ENCODE results near the gene PDE4B. TPM values are rescaled to one million over a fixed set of nuclear protein-coding genes. Genes with fewer than 3 reads are reported as not detected.

PDE4B gene
- total RNA-seq, 1 donor from 2014 or later: 0.29 TPM

GRCh38 chr1:65769636-65770035, 23.1 kb upstream of the PDE4B start:
- no peak overlapping the region for H3K4me3 Mint-ChIP-seq (ENCODE audit: low read depth)

GRCh38 chr1:65772607-65773006, 20.1 kb upstream of the PDE4B start:
- Mint-ChIP-seq H3K9me3 (ENCODE audit: low read depth) (peaks cover 1% of the 10 kb centered on the region), H3K27ac (no peak overlapping the region), H3K4me1 (ENCODE audit: low read depth) (no peaks in the 10 kb centered on the region), H3K4me3 (ENCODE audit: low read depth) (no peak overlapping the region), H3K36me3 (ENCODE audit: insufficient read depth) (no peaks in the 10 kb centered on the region), H3K27me3 (peaks cover 8% of the 10 kb centered on the region)
- TF ChIP-seq CTCF (IDR thresholded peaks at IDR 0.05; ENCODE audit: unreplicated experiment): no peak
- DNase-seq (ENCODE audit: low spot score, unreplicated experiment): no peak

More at GRCh38 chr1:65769636-65770035, 23.1 kb upstream of the PDE4B start:
- no peak for TF ChIP-seq CTCF (IDR thresholded peaks at IDR 0.05; ENCODE audit: unreplicated experiment)
- Mint-ChIP-seq H3K9me3 (ENCODE audit: low read depth) (peaks cover 8% of the 10 kb centered on the region), H3K27me3 (peaks cover 8% of the 10 kb centered on the region), H3K4me1 (ENCODE audit: low read depth) (no peaks in the 10 kb centered on the region), H3K36me3 (ENCODE audit: insufficient read depth) (no peaks in the 10 kb centered on the region), H3K27ac (no peak overlapping the region)
- no peak for DNase-seq (ENCODE audit: low spot score, unreplicated experiment)

GRCh38 chr1:65773391-65774123, 19.1 kb upstream of the PDE4B start:
- H3K27me3 Mint-ChIP-seq: peaks cover 8% of the 10 kb centered on the region
- no peak for TF ChIP-seq CTCF (IDR thresholded peaks at IDR 0.05; ENCODE audit: unreplicated experiment)
- no peak for DNase-seq (ENCODE audit: low spot score, unreplicated experiment)
- no peaks in the 10 kb centered on the region for H3K36me3 Mint-ChIP-seq (ENCODE audit: insufficient read depth)
- no peaks in the 10 kb centered on the region for H3K4me1 Mint-ChIP-seq (ENCODE audit: low read depth)
- no peak overlapping the region for H3K27ac Mint-ChIP-seq
- peaks cover 4% of the 10 kb centered on the region for H3K9me3 Mint-ChIP-seq (ENCODE audit: low read depth)
- no peak overlapping the region for H3K4me3 Mint-ChIP-seq (ENCODE audit: low read depth)

- no peak for DNase-seq (ENCODE audit: low spot score, unreplicated experiment)
- H3K27ac Mint-ChIP-seq: no peak overlapping the region
- H3K27me3 Mint-ChIP-seq: peaks cover 54% of the 10 kb centered on the region
- no peak overlapping the region for H3K4me3 Mint-ChIP-seq (ENCODE audit: low read depth)
- H3K4me1 Mint-ChIP-seq (ENCODE audit: low read depth): peaks cover 6% of the 10 kb centered on the region
- peaks cover 10% of the 10 kb centered on the region for H3K9me3 Mint-ChIP-seq (ENCODE audit: low read depth)
- no peak for TF ChIP-seq CTCF (IDR thresholded peaks at IDR 0.05; ENCODE audit: unreplicated experiment)
- no peaks in the 10 kb centered on the region for H3K36me3 Mint-ChIP-seq (ENCODE audit: insufficient read depth)
Observed at GRCh38 chr1:65788762-65789161, 3.9 kb upstream of the PDE4B start.

GRCh38 chr1:65791396-65791795, 1.3 kb upstream of the PDE4B start:
- Mint-ChIP-seq H3K4me3 (ENCODE audit: low read depth) (no peak overlapping the region), H3K27ac (no peak overlapping the region), H3K27me3 (peaks cover 67% of the 10 kb centered on the region), H3K4me1 (ENCODE audit: low read depth) (peaks cover 6% of the 10 kb centered on the region), H3K36me3 (ENCODE audit: insufficient read depth) (no peaks in the 10 kb centered on the region), H3K9me3 (ENCODE audit: low read depth) (peaks cover 10% of the 10 kb centered on the region)
- DNase-seq (ENCODE audit: low spot score, unreplicated experiment): no peak
- no peak for TF ChIP-seq CTCF (IDR thresholded peaks at IDR 0.05; ENCODE audit: unreplicated experiment)

All from progenitor cell of endocrine pancreas (in vitro differentiated cells).